Stomach (tissue), 9 donors: Measurements from ENCODE around the gene TOMM22. TPM values are rescaled to one million over a fixed set of nuclear protein-coding genes. Genes with fewer than 3 reads are reported as not detected.

ENCODE experiments used
- DNase-seq, 2 donors: peaks; one replicate each; pipeline versions ENCODE4 v3.0.0 to v3.0.0-alpha.2; 2013 to 2019
- H3K27ac ChIP-seq, 5 donors: fragments of 200-600 bp in 4 of 5; sonication (generic) in 4 of 5; one replicate each; pipeline ENCODE4 v1.5.1; 2013 to 2019; ENCODE audit warnings: mild to moderate bottlenecking in 1 of 5, moderate library complexity in 1 of 5
- H3K27me3 ChIP-seq, 3 donors: fragments of 200-600 bp; sonication (generic); one replicate each; pipeline ENCODE4 v1.5.1; 2017 to 2019; ENCODE audit warnings: mixed run types in 1 of 3
- H3K36me3 ChIP-seq, 4 donors: fragments of 200-600 bp; sonication (generic); 1 replicate in 3 of 4; 2 replicates in 1 of 4; pipeline ENCODE4 v1.5.1; 2016 to 2019
- H3K4me1 ChIP-seq, 4 donors: fragments of 200-600 bp; sonication (generic); one replicate each; pipeline ENCODE4 v1.5.1; 2016 to 2019
- H3K4me3 ChIP-seq, 4 donors: fragments of 200-600 bp; sonication (generic) in 3 of 4; one replicate each; pipeline ENCODE4 v1.5.1; 2016 to 2019; ENCODE audit warnings: mild to moderate bottlenecking in 1 of 4
- H3K9me3 ChIP-seq, 4 donors: fragments of 200-600 bp; sonication (generic); one replicate each; pipeline ENCODE4 v1.5.1; 2016 to 2019
- EP300 ChIP-seq: sonication (generic); formaldehyde crosslinking; IDR thresholded peaks from one replicate; pipeline ENCODE4 v1.6.1; 2017; ENCODE audit warnings: antibody characterized with exemption
- POLR2A ChIP-seq, 4 donors: fragments of 450-650 bp; IDR thresholded peaks; one replicate each; pipeline ENCODE4 v1.6.1; 2016; ENCODE audit warnings: antibody characterized with exemption in 4 of 4, control low read depth in 2 of 4, mild to moderate bottlenecking in 1 of 4, moderate library complexity in 1 of 4
- POLR2AphosphoS5 ChIP-seq, 3 donors: sonication (generic); formaldehyde crosslinking; IDR thresholded peaks; one replicate each; pipeline ENCODE4 v1.6.1; 2016; ENCODE audit warnings: antibody characterized with exemption in 3 of 3
- WGBS, 5 donors: extraction: QIAGEN DNeasy Blood & Tissue Kit in 3 of 5; methylation state at CpG; one replicate each; pipeline versions ENCODE4 v1.1.5 to v1.1.7; 2013 to 2018; 5-methylcytosine and 5-hydroxymethylcytosine counted together
- intact Hi-C: fragments of 100-400 bp; cut with DNase I; formaldehyde crosslinking; loops from one replicate; pipeline ENCODE4 v1.15.1; 2023; ENCODE audit warnings: low total_unique reads
- polyA plus RNA-seq, 3 donors: library from polyadenylated mRNA; stranded (reverse); fragments of 200-250 nt; gene quantifications; one replicate each; pipeline ENCODE4 v1.2.3, GENCODE V29; 2013
- total RNA-seq, 5 donors: library from RNA; depleted of rRNA; stranded (reverse); fragments of >200 nt; gene quantifications; one replicate each; pipeline versions ENCODE4 v1.1.0 to v1.2.3, GENCODE V29; 2014 to 2016
- TF ChIP-seq, protein P1 (sequence below), 7 experiments: fragments of 450-650 bp in 4 of 7; fragments of 200-600 bp in 3 of 7; sonication (generic) in 3 of 7; IDR thresholded peaks; one replicate each; pipeline ENCODE4 v1.5.1; 2016 to 2019; ENCODE audit warnings: antibody characterized with exemption in 7 of 7, control low read depth in 2 of 7, mild to moderate bottlenecking in 1 of 7
- donor health status: healthy with polysubstance abuse.
- donor health status: Bipolar disorder and iron deficiency.
- donor health status: healthy.

The TOMM22 gene
- total and polyA plus RNA-seq, 8 donors: 22.6 to 66.5 (median 37.4) TPM

GRCh38 chr22:38657045-38657909 lies 24.5 kb upstream of the TOMM22 start:
- H3K9me3 ChIP-seq: no peaks in the 10 kb centered on the region
- intact Hi-C loops: no loop called here
- peaks cover 12 to 29% (median 27%) of the 10 kb centered on the region in 4 donors for H3K4me1 ChIP-seq
- H3K27me3 ChIP-seq: no peaks in the 10 kb centered on the region
- TF ChIP-seq, protein P1, sequence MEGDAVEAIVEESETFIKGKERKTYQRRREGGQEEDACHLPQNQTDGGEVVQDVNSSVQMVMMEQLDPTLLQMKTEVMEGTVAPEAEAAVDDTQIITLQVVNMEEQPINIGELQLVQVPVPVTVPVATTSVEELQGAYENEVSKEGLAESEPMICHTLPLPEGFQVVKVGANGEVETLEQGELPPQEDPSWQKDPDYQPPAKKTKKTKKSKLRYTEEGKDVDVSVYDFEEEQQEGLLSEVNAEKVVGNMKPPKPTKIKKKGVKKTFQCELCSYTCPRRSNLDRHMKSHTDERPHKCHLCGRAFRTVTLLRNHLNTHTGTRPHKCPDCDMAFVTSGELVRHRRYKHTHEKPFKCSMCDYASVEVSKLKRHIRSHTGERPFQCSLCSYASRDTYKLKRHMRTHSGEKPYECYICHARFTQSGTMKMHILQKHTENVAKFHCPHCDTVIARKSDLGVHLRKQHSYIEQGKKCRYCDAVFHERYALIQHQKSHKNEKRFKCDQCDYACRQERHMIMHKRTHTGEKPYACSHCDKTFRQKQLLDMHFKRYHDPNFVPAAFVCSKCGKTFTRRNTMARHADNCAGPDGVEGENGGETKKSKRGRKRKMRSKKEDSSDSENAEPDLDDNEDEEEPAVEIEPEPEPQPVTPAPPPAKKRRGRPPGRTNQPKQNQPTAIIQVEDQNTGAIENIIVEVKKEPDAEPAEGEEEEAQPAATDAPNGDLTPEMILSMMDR (IDR thresholded peaks at IDR 0.05): no peak
- no peak for TF ChIP-seq POLR2AphosphoS5 (IDR thresholded peaks at IDR 0.05)
- no peak for TF ChIP-seq POLR2A (IDR thresholded peaks at IDR 0.05)
- TF ChIP-seq EP300: no peak
- peak in 1 of 2 donors; percentile 63 for DNase-seq
- WGBS, 5 donors: 5 to 8% (median 6%) methylated on average over 15 to 16 of the region's 16 CpGs
- H3K4me3 ChIP-seq: peak overlapping the region; percentile 82 to 97 (median 92)
- H3K27ac ChIP-seq: peak overlapping the region; percentile 76 to 95 (median 89)
- peaks cover 0 to 19% (median 12%) of the 10 kb centered on the region in 4 donors for H3K36me3 ChIP-seq

- no peak for TF ChIP-seq EP300
- TF ChIP-seq, protein P1 (IDR thresholded peaks at IDR 0.05): no peak
- TF ChIP-seq POLR2A (IDR thresholded peaks at IDR 0.05): no peak
- TF ChIP-seq POLR2AphosphoS5 (IDR thresholded peaks at IDR 0.05): no peak
- Histone ChIP-seq H3K4me1 (no peaks in the 10 kb centered on the region), H3K9me3 (no peaks in the 10 kb centered on the region), H3K36me3 (peaks cover 20 to 42% (median 37%) of the 10 kb centered on the region in 4 donors), H3K27ac (no peak overlapping the region), H3K27me3 (no peaks in the 10 kb centered on the region), H3K4me3 (no peak overlapping the region)
- intact Hi-C loops: no loop called here
- whole genome bisulfite sequencing, 5 donors: 74 to 87% (median 78%) methylated on average over 5 of the region's 5 CpGs
- DNase-seq: no peak
These were observed 6.9 kb upstream of the TOMM22 start for GRCh38 chr22:38674888-38675287.

DNA sequence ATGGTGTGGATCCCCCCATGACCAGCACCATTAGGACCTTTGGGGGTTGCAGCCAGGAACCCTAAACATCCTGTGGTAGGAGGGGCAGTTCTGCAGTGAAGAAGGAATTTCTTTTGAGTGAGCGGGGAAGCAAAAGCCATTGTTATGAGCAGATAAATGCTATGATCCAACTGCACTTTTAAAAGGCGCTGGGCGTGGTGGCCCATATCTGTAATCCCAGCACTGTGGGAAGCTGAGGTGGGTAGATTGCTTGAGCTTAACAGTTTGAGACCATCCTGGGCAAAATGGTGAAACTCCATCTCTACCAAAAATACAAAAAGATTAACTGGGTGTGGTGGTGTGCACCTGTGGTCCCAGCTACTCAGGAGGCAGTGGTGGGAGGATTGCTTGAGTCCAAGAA lies 5.9 kb upstream of the TOMM22 start:
- H3K36me3 ChIP-seq: peaks cover 18 to 35% (median 30%) of the 10 kb centered on the region in 4 donors
- no peak overlapping the region for H3K4me3 ChIP-seq
- no peak for DNase-seq
- WGBS, 5 donors: 83 to 96% (median 91%) methylated on average over 3 of the region's 3 CpGs
- intact Hi-C loops: no loop called here
- no peak overlapping the region for H3K27ac ChIP-seq
- no peaks in the 10 kb centered on the region for H3K4me1 ChIP-seq
- H3K9me3 ChIP-seq: no peaks in the 10 kb centered on the region
- H3K27me3 ChIP-seq: no peaks in the 10 kb centered on the region
- TF ChIP-seq EP300: no peak
- TF ChIP-seq, protein P1 (IDR thresholded peaks at IDR 0.05): no peak
- no peak for TF ChIP-seq POLR2A (IDR thresholded peaks at IDR 0.05)
- TF ChIP-seq POLR2AphosphoS5 (IDR thresholded peaks at IDR 0.05): no peak

GRCh38 chr22:38684895-38685294 lies 3.1 kb downstream of the TOMM22 start:
- no peaks in the 10 kb centered on the region for H3K9me3 ChIP-seq
- TF ChIP-seq EP300: no peak
- no peak for TF ChIP-seq POLR2A (IDR thresholded peaks at IDR 0.05)
- TF ChIP-seq POLR2AphosphoS5 (IDR thresholded peaks at IDR 0.05): no peak
- TF ChIP-seq, protein P1 (IDR thresholded peaks at IDR 0.05): no peak
- H3K27me3 ChIP-seq: no peaks in the 10 kb centered on the region
- peaks cover 54 to 70% (median 69%) of the 10 kb centered on the region in 4 donors for H3K36me3 ChIP-seq
- H3K27ac ChIP-seq: no peak overlapping the region
- 79 to 87% (median 86%) methylated on average over 9 of the region's 9 CpGs for WGBS, 5 donors
- H3K4me1 ChIP-seq: peaks cover 9 to 24% (median 18%) of the 10 kb centered on the region in 4 donors
- no peak overlapping the region for H3K4me3 ChIP-seq
- intact Hi-C loops: no loop called here
- no peak for DNase-seq
